Natural killer cell (primary cell): ENCODE measurements around the gene CCDC88A. TPM values are rescaled to one million over a fixed set of nuclear protein-coding genes. Genes with fewer than 3 reads are reported as not detected.

Experiments used
- ATAC-seq, 3 donors: fragments of 150-1000 bp in 2 of 3; fragments of 200-7000 bp in 1 of 3; cut with Tn5 transposase; 1 replicate in 1 of 3; 2 replicates in 2 of 3; pipeline ENCODE4 v1.10.0; 2021; ENCODE audit warnings: mild to moderate bottlenecking in 2 of 3, moderate library complexity in 2 of 3
- DNase-seq, 2 donors: peaks; one replicate each; pipeline versions ENCODE4 v3.0.0 to v3.0.0-alpha.2; 2013 to 2021; ENCODE audit warnings: mixed read lengths in 1 of 2
- H3K27ac ChIP-seq: one replicate; pipeline ENCODE4 v1.5.1; 2013; ENCODE audit warnings: mild to moderate bottlenecking, low read length
- H3K27me3 ChIP-seq: one replicate; pipeline ENCODE4 v1.6.1; 2013; ENCODE audit warnings: low read length; ENCODE audit not compliant: control insufficient read depth, insufficient read depth
- H3K36me3 ChIP-seq: one replicate; pipeline ENCODE4 v1.6.1; 2013; ENCODE audit warnings: low read length; ENCODE audit not compliant: control insufficient read depth, insufficient read depth
- H3K4me1 ChIP-seq: one replicate; pipeline ENCODE4 v1.6.1; 2013; ENCODE audit warnings: low read length; ENCODE audit not compliant: control insufficient read depth, insufficient read depth
- H3K4me3 ChIP-seq: one replicate; pipeline ENCODE4 v1.5.1; 2013; ENCODE audit warnings: low read length
- H3K9me3 ChIP-seq: one replicate; pipeline ENCODE4 v1.6.1; 2013; ENCODE audit warnings: low read length; ENCODE audit not compliant: control insufficient read depth, insufficient read depth
- H3K27ac Mint-ChIP-seq, 2 donors: one replicate each; pipeline ENCODE4 v1.8.0; 2022; ENCODE audit warnings: mild to moderate bottlenecking in 2 of 2, mixed read lengths in 2 of 2, moderate library complexity in 1 of 2
- H3K27me3 Mint-ChIP-seq, 2 donors: one replicate each; pipeline ENCODE4 v1.8.0; 2022; ENCODE audit warnings: low read depth in 2 of 2, mixed read lengths in 2 of 2
- H3K36me3 Mint-ChIP-seq: one replicate; pipeline ENCODE4 v1.8.0; 2022; ENCODE audit warnings: mixed read lengths
- H3K4me1 Mint-ChIP-seq, 2 donors: one replicate each; pipeline ENCODE4 v1.8.0; 2022; ENCODE audit warnings: mixed read lengths in 2 of 2
- H3K4me3 Mint-ChIP-seq: one replicate; pipeline ENCODE4 v1.8.0; 2022; ENCODE audit warnings: mild to moderate bottlenecking, moderate library complexity, mixed read lengths
- H3K9me3 Mint-ChIP-seq, 2 donors: one replicate each; pipeline ENCODE4 v1.8.0; 2022; ENCODE audit warnings: mixed read lengths in 2 of 2
- CTCF ChIP-seq: fragments of 200-600 bp; IDR thresholded peaks from one replicate; pipeline ENCODE4 v1.8.0; 2022; ENCODE audit warnings: antibody characterized with exemption
- whole genome bisulfite sequencing: methylation state at CpG from one replicate; pipeline ENCODE4 v1.1.7; 2013; ENCODE audit warnings: missing lambda C conversion rate; ENCODE audit not compliant: insufficient coverage; 5-methylcytosine and 5-hydroxymethylcytosine counted together
- intact Hi-C: fragments of 100-400 bp; cut with micrococcal nuclease; formaldehyde crosslinking; loops from one replicate; pipeline ENCODE4 v1.14.2; 2022
- total RNA-seq, 4 donors: library from RNA; stranded (reverse); fragments of 120-200 nt in 1 of 4; gene quantifications; one replicate each; pipeline versions ENCODE4 v1.2.3 to v1.2.4, GENCODE V29; 2013 to 2022

CCDC88A gene
- total RNA-seq, 3 donors from 2014 or later (not counting 1 experiment from before 2014, with no cell fraction given), result 20.4 to 39.0 (median 26.4) TPM

GRCh38 chr2:55334728-55335127 lies 84.9 kb downstream of the CCDC88A start:
- peaks cover 7% of the 10 kb centered on the region for H3K36me3 ChIP-seq
- Mint-ChIP-seq H3K27me3 (no peaks in the 10 kb centered on the region), H3K4me3 (no peak overlapping the region), H3K27ac (no peak overlapping the region), H3K36me3 (no peaks in the 10 kb centered on the region), H3K9me3 (no peaks in the 10 kb centered on the region), H3K4me1 (no peaks in the 10 kb centered on the region)
- WGBS, result no CpG with 5 or more reads among the region's 2 CpGs
- ATAC-seq (no peak), DNase-seq (no peak)
- H3K4me1 ChIP-seq, result no peaks in the 10 kb centered on the region
- intact Hi-C loops, result no loop called here
- H3K27ac ChIP-seq, result no peak overlapping the region
- H3K27me3 ChIP-seq, result no peaks in the 10 kb centered on the region
- TF ChIP-seq CTCF, result no peak
- H3K4me3 ChIP-seq, result no peak overlapping the region
- H3K9me3 ChIP-seq, result no peaks in the 10 kb centered on the region

GRCh38 chr2:55330541-55331297 lies 88.9 kb downstream of the CCDC88A start:
- Mint-ChIP-seq H3K4me1 (no peaks in the 10 kb centered on the region), H3K4me3 (no peak overlapping the region), H3K27me3 (no peaks in the 10 kb centered on the region), H3K36me3 (peaks cover 6% of the 10 kb centered on the region), H3K27ac (no peak overlapping the region), H3K9me3 (peaks cover 0 to 2% of the 10 kb centered on the region in 2 donors)
- Histone ChIP-seq H3K36me3 (peaks cover 13% of the 10 kb centered on the region), H3K4me1 (no peaks in the 10 kb centered on the region), H3K27ac (no peak overlapping the region), H3K4me3 (no peak overlapping the region), H3K27me3 (no peaks in the 10 kb centered on the region), H3K9me3 (no peaks in the 10 kb centered on the region)
- intact Hi-C loops, result no loop called here
- no peak for TF ChIP-seq CTCF
- no CpG with 5 or more reads among the region's 1 CpG for WGBS
- no peak for DNase-seq
- no peak for ATAC-seq

DNA sequence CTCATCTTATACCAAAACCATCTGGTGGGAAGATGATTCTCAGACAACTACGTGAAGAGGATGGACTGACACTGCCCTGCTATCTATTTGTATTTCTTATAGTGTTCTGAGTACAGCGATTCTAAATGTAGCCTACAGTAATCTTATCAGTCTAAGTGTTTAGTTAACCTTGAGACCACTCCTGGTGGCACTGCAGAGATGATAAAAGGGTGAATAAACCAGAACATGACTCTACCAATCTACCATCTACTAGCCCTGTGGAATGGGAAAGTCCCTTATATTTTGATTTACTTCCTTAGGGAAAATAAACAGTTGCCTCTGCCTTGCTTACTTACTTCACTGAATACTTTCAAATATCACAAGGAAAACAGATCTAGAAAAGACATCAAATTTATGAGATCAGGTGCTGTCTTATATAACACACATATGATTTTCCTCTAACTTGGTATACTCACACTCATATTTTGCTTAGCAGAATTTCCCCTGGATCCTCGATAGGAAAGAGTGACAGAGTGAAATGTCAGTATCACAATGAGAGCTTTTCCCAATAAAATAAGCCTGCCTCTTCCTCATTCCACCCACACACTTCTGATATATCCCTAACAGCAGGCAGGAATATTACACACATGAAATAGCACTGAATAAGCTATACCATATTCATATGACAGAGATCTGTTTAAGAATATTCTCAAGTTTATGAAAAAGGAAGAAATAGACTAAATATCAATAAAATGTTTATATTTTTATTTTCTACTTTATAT lies 92.0 kb downstream of the CCDC88A start:
- no peaks in the 10 kb centered on the region for H3K4me1 Mint-ChIP-seq
- no peaks in the 10 kb centered on the region for H3K27me3 ChIP-seq
- no peaks in the 10 kb centered on the region for H3K9me3 ChIP-seq
- DNase-seq (no peak), ATAC-seq (no peak)
- H3K27me3 Mint-ChIP-seq, result no peaks in the 10 kb centered on the region
- no peaks in the 10 kb centered on the region for H3K4me1 ChIP-seq
- H3K36me3 ChIP-seq, result peaks cover 6% of the 10 kb centered on the region
- no peak overlapping the region for H3K27ac ChIP-seq
- 100% methylated on average over 3 of the region's 3 CpGs for WGBS
- H3K36me3 Mint-ChIP-seq, result peaks cover 7% of the 10 kb centered on the region
- TF ChIP-seq CTCF, result no peak
- H3K4me3 ChIP-seq, result no peak overlapping the region
- H3K4me3 Mint-ChIP-seq, result no peak overlapping the region
- intact Hi-C loops, result no loop called here
- peaks cover 0 to 2% of the 10 kb centered on the region in 2 donors for H3K9me3 Mint-ChIP-seq
- no peak overlapping the region for H3K27ac Mint-ChIP-seq
